HG02642 (cell line): ENCODE data around the gene XIST.
"Not testable (repeated sequence)": the region's sequence is repeated elsewhere in the genome, so short reads cannot be mapped to it uniquely, and the experiment has no call there.

Source experiments
- ATAC-seq: cut with Tn5 transposase; IDR thresholded peaks from one replicate; pipeline ENCODE4 v1.9.1; 2021; ENCODE audit warnings: mild to moderate bottlenecking; ENCODE audit not compliant: unreplicated experiment, poor library complexity

XIST gene

DNA sequence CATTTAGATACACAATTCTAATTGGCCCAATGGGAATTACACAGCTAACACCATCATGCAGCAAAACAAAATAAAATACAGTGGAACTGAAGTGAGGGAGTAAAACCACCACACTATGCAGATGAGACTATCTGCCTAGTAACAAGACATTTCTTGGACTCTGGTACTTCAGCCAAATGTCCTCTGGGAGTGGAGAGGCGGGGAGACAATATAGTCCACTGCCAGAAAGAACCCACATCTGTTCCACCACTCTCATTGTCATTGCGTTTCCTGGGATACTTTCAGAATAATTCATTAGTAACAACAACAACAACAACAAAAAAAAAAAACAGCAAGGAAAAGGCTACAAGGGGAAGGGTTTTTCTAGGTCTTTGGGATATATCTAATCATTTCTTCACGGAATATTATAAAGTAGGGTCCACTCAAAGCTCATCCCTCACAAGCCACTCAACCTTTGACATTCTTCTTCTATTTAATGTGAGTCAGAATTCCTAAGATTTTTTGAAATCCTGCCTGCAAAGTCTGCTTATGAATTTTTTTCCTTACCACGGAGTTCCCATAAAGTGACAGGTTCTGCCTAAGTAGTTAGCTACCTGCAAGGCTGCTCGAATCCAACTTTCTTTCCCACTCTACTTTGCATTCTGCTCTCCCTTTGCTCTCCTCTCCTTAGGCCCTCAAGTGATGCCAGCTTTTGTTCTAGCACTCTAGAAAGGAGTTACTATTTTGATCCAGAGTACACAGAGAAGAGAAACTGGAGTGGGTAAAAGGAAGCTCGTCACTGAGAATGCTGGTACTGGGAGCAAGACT is 34.9 kb downstream of the XIST start:
- ATAC-seq = no peak

DNA sequence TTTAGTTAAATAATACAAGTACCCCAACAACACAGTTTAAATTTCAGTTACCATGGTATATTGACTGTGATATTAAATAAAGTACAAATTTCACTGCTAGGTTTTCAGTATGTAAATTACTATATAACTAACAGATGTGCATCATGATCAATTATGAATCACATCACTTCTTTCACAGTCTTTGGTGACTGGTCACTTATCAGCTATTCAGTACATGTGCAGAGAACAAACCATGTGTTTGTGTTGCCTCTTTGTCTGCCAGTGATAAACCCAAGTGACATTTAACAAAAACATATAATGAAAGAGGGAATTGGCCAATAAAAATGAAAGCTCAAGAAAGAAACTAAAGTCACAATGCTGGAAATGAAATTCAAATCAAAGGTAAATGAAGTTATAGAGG is 40.3 kb downstream of the XIST start:
- ATAC-seq = no peak

DNA sequence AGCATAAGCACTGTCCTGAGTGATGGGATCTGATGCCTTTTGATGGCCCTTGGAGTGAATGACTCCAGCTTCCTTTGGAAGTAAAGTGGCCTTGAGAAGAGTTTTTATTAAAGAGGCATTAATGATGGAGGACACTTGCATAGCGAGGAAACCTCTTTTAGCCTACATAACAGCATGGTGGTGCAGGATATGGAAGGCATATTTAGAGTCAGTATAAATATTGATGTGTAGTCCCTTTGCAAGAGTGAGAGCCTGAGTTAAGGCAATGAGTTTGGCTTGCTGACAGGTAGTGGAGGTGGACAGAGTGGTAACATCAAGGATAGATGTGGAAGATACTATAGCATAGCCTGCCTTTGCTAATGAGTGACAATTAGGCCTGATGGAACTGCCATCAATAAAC is 48.4 kb downstream of the XIST start:
- not testable (repeated sequence) for ATAC-seq

DNA sequence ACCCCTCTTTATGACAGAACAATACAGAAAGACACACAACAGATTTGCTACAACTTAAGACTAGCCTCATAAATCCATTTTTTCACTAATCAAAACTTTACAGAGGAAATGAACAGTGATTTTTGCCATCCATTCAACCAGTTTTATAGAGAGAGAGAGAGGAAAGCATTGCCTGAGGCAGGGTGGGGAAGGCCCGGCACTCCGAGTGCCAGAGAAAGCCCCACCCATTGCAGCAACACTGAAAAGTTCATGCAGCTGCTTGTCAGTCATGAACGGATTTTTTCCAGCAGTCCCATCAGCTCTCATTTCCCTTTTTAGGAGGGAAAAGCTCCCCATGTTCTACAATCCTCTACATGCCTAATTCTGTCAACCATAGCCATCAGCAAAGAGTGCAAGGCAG is 52.6 kb downstream of the XIST start:
- no peak for ATAC-seq

DNA sequence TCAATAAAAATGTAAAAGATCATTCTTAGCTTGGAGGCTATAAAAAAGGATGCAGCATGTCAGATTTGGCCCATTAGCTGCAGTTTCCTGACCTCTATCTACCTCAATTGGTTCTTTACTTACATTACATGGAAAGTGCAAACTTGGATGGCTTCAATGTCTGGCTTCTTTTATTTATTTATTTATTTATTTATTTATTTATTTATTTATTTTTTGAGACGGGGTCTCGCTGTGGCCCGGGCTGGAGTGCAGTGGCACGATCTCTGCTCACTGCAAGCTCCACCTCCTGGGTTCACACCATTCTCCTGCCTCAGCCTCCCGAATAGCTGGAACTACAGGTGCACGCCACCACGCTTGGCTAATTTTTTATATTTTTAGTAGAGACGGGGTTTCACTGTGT is 60.0 kb downstream of the XIST start:
- not testable (repeated sequence) for ATAC-seq

DNA sequence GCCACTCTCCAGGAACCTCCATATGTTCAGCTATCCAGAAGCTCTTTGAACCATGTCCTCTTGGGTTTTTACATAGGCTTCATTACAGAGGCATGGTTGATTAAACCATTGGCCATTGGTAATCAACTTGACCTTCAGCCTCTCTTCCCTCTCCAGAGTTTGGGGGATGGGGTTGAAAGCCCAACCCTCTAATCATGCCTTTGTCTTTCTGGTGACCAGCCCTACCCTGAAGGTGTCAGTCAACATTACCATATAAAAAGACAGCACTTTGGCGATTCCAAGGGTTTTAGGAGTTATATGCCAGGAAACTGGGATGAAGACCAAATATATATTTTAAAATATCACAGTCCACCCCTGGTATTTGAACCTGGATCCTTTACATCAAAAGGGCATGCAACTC is 67.0 kb downstream of the XIST start:
- ATAC-seq = no peak
